ENCODE data around the gene LRRC42.

LRRC42 gene

DNA sequence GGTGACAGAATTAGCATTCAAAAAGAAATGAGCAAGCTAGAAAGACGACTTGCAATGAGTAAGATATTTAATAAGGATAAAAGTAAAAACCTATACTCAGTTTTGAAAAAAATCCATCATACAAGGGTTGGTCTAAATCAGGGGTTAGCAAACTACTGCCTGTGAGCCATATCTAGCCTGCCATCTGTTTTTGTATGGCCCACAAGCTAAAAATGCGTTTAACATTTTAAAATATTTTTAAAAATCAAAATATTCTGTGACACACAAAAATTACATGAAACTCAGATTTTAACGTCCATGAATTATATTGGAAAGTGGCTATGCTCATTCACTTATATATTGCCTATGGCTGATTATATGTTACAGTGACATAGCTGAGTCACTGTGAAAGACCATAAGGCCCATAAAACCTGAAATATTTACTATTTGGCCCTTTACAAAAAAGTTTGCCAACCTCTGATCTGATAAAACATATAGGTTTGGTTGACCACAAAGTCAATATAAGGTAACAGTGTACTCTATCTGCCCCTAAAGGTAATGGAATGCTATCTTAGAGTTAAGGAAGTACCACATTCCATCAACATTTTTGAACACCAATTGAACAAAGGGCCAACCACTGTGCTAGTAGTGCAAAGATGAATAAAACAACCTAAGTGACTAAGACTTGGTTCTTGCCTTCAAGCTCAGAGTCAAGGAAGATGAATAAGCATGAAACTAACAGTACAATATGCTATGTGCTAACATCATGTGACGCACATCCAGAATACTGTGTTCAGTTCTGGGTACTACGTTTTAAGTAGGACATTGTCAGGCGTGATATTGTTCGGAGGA lies 3.8 kb upstream of the LRRC42 start:
- DNase-seq (ENCODE audit: low read depth), result no peak

DNA sequence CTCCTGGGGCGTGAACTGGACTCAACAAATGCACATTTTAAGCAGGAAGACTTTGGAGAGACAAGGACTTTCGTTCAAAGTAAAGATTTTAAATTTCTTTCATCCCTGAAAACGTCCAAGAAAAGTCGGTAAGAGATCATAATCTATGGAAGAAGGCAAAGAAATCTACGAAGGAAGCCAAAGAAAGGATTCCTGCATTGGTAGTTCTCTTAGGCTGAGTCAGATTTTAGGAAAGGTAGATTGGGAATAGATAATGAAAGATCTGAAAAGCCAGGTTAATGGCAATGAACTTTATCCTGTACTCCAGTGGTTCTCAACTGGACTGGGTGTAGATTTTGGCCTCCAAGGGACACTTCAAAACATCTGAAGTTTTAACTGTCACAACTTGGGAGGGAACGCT lies 3.1 kb upstream of the LRRC42 start:
- DNase-seq (ENCODE audit: low read depth), result no peak

DNA sequence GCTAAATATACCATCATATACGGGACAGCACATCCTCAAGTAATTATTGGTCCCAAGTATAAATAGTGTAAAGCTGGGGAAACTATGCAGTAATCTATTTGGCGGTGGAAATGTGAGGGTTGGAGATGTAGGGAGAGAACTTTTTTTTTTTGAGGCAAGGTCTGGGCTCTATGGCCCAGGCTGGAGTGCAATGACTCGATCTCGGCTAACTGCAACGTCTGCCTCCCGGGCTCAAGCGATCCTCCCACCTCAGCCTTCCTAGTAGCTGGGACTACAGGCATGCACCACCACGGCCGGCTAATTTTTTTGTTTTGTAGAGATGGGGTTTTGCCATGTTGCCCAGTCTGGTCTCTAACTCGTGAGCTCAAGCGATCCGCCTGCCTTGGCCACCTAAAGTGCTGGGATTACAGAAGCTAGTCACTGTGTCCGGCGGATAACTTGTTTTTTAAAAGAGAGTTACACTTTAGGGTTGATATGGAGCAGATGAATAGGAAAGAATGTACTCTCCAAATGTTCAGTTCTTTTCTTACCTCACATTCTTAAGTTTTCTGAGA lies 2.6 kb upstream of the LRRC42 start:
- DNase-seq (ENCODE audit: low read depth), result no peak

DNA sequence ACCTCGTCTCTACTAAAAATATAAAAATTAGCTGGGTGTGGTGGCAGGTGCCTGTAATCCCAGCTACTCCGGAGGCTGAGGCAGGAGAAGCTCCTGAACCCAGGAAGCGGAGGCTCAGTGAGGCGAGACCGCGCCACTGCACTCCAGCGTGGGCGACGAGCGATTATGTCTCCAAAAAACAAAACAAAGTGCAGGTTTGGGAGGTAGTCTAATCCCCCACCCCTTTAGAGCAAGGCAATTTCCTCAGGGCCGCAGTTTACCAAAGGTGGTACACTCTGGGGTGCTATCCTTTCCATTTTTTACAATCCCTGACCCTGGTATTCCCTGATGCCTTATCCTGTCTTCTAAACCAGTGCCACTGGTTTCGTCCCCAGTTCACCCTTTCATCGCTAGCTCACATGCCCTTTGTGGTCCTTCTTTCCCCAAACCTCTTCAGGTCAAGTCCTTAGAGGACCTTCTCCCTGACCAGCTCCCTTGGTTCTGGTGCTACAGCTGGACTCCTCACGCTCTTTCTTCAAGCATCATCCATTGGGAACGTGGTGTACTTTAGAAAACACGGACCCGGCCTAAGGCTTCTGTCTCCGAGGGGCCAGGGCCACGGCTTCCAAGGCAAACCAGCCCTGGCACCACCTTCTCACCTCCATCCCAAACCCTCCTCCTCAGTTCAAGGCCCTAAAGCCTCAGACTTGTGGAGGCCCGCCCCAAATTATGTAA lies 1.5 kb upstream of the LRRC42 start:
- DNase-seq (ENCODE audit: low read depth), result no peak

DNA sequence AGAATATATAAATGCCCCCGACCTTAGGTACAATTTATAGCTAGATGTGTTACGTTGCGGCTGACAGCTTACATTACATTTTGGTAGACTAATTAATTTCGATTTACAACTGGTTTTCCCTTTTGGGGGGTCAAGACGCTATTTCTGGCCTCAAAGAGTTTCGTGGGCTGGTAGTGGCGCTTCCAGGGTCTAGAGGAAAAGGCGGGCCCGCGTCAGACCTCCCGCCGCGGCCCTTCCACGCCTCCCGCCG lies 1.0 kb upstream of the LRRC42 start:
- DNase-seq (ENCODE audit: low read depth), result no peak

DNA sequence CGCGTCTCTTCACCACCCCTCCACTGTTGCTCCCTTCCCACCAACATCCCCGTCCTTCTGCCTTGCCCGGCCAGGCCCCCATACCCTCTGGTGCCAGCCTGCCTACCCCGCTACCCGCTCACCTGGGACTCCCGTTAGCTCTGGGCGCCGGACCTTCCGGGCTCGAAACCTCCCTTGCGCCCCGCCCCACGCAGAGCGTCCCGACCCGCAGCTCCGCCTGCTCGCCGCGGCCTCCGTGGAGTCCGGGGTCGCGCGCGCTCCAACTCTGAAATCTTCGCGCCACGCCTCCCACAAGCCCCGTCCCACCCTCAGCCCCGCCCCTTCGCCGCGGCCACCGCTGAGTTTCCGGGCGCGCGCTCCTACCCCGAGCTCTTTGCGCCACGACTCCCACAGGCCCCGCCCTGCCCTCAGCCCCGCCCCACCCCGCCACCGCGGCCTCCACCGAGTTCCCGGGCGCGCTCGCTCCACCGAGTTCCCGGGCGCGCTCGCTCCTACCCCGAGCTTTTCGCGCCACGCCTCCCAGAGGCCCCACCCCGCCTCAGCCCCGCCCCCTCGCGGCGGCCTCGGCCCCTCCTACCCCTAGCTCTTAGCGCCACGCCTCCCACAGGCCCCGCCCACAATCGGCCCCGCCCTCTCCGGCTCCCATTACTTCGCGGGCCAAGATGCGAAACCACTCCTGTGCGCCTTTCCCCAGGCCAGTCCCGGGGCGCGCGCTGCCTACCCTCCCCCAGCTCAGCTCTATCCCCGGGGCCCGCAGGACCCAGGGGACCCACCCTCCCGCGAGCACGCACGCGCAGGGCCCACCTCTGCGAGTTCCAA lies 508 bp upstream of the LRRC42 start, which contains the start of gene IFT25:
TSS of gene IFT25 (minus strand) at position 267 of the 819 bp plus-strand sequence. CDS start 5,617 bp downstream, outside the sequence.
- DNase-seq (ENCODE audit: low read depth), result peak; percentile 60

DNA sequence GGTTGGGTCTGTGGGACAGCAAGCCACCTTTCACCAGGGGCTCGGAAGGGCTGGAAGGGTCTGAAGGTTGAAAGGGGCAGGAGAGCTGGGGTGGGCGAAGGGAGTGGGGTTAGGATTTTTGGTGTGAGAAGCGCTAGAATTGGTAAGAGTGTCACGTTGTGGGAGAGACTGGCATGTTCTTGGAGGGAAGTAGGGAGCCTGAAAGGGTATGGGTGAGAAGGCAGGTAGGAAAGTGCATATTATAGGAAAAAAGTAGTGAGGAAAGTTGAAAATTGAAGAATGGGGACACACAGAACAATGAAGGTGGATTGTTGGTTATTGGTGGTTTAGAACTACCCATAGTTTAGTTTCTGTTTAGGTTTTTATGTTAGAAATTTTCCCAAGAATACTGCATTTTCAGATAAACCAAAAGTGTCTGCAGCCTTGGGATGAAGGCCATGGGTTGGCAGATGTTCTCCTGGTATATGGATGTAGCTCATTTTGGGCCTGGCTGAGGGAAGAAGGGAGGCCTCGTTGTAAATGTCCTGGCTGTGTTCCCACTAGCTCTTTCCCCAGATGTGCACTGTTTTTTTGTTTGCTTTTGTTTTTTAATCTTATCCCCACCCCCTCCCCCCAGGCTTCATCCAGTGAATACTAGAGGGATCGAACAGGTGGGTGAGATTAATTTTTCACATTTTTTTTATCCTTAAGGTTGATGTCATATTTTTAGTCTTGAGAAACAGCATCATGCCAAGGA lies 1.2 kb downstream of the LRRC42 start:
- no peak for DNase-seq (ENCODE audit: low read depth)

DNA sequence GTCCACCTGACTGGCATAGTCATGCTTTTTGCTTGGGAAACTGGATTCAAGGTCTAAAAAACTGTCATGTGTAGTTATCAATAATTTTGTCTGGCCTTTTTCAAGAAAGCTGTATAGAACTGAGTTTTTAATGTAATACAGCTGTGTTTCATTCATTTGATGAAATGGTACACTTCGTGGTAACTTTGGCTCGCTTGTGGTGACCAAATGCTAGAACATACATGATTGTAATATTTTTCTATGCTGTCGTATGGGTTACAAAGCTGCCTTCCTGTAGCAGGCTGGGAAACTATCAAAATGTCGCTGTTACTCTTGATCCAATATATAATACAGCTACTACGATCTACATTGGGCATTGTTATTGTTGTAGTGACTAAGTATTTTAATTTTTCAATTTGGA lies 2.1 kb downstream of the LRRC42 start:
- DNase-seq (ENCODE audit: low read depth), result no peak

DNA sequence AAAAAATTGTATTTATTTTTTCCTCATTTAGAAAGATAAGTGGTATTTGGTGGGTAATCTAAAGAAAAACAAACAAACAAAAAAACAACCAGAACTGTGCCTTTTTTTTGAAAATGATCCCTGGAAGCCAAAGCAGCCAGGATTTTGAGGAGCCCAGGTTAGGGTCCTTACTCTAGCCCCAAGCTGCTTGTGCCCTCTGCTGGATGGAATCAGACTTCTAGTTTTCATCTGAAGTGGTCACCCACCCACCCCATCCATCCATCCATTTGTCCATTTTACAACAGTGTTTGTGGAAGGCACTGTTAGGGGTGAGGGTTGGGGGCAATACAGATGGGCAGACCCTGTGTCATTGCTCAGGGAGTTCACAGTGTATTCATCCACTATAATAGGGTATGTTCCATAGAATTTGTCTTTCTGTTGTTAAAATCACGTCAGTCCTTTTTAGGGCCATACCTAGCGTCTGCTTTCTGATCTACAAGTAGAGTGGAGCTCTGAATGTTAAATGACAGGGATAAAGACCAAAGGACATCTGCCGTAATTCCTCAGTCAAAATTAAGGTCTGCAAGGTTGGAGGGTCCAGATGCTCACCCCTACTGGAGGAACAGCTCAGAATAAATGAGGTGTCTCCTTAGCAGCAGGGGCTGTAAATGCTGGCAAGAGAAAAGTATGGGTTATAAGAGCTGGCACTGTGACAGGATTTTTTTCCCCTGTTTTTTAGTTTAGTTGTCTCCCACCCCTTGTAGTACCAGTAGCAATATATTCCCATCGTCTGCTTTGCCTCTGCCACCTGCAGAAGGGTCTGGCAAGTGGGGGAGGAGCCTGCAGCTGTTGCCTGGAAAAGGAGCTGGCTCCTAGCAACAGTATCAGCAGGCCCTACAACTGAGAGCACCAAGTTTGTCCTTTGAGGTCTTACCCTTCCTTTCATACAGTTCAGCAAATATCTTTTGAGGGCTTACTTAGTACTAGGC lies 3.2 kb downstream of the LRRC42 start:
- no peak for DNase-seq (ENCODE audit: low read depth)

DNA sequence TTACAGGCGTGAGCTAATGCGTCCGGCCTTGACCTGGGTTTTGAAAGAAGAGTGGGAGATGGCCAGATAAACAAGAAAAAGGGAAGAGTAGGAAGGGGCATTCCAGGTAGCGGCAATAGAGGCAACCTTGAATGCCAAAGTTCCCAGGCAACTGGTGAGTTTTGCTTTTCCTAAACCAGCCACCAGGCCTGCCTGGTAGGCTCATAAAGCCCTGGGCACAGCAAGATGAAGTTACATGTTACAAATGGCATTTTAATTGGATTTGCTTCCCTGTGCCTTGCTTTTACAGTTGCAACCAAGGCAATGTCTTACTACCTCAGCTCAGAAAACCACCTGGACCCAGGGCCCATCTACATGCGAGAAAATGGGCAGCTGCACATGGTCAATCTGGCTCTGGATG lies 5.5 kb downstream of the LRRC42 start:
- no peak for DNase-seq (ENCODE audit: low read depth)

DNA sequence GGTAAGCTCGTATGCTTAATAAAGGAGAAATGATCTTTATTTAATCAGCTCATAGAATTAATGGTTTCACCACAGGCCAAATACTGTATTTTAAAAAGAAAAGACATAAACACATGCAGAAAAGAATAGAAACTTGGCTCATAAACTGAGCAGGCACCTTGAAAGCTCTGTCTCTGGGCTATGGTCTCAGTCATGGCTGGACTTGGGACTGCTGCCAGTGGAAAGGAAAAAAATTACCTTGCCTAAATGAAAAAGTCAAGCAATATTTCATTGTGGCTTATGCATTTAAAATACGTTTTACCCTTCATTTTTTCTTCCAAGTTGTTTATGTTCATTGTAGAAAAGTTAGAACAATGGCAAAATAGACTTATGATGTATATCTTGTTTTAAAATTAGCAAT lies 8.0 kb downstream of the LRRC42 start:
- no peak for DNase-seq (ENCODE audit: low read depth)

DNA sequence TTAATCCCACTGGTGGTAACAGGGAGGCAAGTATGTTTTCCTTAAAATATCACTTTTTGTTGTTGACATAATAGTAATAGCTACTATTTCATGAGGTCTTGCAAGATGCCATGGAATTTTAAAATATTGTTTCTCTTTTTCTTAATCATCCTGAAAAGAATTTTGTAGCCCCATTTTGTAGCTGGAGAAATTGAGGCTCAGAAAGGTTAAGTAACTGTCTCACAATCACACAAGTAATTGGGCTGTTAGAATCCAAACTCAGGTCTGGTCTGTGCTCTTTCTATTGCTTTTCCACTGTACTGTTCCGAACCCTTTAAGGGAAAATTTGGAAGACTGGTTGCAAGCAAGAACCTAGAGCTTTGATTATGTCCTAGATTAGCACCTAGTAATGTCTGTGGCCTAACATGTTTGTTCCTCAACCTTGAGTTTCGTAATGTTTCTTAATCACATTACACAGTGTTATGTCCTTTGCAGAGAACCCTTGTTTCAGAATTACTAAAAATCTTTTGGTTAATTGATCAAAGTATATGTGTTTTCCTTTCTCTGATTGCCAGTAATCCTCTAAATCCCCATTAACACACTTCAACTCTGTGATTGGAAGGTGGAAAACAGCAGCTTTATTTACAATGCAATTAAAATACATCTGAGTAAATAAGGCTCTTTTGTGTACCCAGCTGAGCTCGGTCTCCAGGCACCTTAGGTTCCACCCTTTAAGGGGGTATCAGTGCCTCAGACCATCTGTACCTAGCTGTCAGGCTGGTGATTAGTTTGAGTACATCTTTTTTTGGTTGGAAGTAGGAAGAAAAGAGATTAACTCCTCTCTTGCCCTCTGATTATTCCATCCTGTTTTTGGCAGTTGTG lies 10.4 kb downstream of the LRRC42 start:
- no peak for DNase-seq (ENCODE audit: low read depth)

DNA sequence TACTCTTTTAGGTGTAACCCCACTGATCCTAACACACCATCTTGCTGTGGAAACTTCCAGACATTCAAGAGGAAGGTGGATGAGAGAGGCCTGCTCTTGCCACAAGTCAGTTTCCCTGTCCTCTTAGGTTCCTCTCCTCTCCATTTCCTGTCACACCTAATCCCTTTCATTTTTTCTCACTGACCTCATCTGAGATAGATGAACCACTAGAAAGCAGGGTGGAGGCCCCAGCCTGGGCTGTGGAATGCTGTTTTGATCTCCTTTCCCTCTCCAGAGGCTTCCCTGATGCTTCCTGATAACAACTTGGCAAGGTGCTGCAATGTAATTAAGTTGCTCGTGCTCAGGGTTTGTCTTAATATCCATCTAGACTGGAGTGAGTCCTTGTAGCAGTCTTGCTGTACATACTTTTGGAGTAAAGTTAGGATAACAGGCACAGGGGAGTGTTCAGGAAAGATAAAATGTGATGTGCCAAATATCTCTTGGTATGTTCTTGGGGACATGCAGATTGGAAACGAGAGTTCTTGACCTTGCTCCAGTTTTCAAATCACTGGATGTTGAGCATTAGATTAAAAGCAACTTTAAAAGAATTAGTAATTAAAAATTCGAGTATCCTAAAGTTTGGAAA lies 11.2 kb downstream of the LRRC42 start:
- peak; percentile 47 for DNase-seq (ENCODE audit: low read depth)

DNA sequence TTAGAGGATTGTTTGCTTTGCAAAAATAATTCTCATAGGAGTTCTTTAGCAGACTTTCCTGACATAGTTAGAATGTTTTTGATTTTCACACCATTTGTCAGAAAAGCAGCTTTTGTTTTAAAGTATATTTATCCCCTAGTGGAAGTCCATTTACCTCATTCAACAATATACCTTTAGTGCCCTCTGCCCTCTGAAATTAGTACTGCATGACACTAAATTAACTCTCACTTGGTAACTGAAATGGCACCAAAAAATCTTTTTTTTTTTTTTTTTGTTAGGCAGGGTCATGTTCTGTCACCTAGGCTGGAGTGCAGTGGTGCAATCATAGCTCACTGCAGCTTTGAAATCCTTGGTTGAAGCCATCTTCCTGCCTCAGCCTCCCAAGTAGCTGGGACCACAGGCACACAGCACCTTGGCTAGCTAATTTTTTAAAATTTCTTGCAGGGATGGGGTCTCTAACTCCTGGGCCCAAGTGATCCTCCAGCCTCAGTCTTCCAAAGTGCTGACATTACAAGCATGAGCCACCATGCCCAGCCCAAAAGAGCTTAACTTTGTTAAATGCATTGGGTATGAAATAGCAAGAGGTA lies 13.6 kb downstream of the LRRC42 start:
- no peak for DNase-seq (ENCODE audit: low read depth)

DNA sequence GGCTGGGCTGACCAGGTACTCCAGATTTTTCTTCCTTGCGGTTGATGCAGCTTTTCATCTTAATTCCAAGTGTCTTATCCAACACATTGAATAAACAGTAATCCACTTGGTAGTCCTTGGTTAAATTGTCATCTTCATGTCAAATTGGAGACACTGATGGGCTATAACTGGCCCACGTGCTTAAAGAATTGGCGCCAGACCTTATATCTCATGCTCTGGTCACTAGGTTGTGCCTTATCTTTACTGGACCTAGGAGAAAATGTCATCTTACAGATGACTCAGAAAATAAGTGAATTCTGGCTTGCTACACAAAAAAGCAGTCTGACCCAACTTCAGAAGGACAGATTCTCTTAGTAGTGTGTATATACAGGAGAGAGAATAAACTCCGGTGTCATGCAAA lies 16.2 kb downstream of the LRRC42 start:
- no peak for DNase-seq (ENCODE audit: low read depth)

DNA sequence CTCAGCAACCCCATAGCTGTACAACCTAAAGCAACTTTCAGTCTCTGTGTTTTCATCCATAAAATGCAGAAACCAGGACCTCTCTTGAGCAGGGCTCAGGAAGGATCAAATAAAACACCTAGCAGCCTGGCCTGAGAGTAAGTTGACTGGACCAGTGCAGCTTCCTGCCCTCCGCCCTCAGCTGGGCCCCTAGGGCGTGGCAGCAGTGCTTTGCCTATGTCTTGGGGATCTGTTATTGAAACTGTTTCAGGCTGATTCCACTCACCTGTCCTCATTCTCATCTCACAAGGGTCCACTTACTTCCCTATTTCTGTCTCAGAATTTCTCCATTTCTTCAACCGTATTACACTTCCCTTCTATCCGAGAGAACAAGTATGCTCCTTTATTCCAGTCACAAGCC lies 17.3 kb downstream of the LRRC42 start:
- DNase-seq (ENCODE audit: low read depth), result no peak

DNA sequence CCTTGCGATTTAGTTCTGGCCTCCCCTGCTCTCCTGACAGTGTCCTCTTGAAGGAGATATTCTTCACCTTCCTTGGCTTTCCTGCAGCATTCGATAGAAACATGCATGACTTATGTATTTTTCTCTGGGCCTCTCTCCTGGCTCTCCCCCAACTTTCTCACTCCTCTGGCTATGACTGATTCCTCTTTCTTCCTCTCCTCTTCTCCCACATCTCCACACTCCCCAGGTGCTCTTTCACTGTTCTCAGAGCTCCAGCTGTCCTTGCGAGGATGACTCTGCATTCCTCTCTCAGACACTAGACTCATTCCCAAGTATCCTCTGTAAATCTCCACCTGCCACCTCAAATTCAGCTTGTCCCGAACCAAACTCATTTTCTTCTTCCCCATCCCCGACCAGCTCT lies 18.0 kb downstream of the LRRC42 start:
- no peak for DNase-seq (ENCODE audit: low read depth)

DNA sequence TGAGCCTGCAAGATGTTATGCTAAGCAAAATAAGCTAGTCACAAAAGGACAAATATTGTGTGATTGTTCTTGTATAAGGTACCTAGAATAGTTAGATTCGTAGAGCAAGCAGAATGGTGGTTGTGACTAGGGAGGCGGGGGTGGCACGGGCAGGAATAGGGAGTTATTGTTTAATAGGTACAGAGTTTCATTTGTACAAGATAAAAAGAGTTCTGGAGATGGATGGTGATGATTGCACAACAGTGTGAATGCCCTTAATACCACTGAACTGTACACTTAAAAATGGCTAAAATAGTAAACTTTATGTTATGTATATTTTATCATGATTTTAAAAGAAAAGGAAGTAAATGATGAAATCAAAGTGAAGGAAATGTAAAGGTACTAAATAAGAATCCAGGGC lies 20.6 kb downstream of the LRRC42 start:
- no peak for DNase-seq (ENCODE audit: low read depth)
